ENCODE results near the gene UCK2. TPM values are rescaled to one million over a fixed set of nuclear protein-coding genes. Genes with fewer than 3 reads are reported as not detected.
"Not testable (repeated sequence)": the region's sequence is repeated elsewhere in the genome, so short reads cannot be mapped to it uniquely, and the experiment has no call there.

The UCK2 gene
- total and polyA plus RNA-seq, 10 of the 15 experiments (the other 5 are each of a cell fraction or from before 2014, with no cell fraction given): 55.3 to 106 (median 84.9) TPM

DNA sequence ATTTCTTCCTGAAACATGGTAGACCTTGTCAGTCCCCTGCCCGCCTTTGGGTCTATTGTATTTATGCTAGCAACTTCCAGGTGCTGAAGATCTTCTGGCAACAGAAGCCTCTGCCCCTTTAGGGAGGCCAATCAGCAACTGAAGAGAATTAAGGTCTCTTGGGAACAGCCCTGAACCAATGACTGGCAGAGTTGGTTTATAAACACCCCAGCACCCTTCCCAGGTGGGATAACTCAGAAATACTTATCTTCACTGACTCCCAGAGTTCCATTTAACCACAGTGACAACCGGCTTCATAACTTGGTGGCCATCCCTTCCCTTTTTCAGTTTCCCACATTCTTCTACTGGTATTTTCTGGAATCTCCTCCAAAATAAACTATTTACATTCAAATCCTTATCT, 31.5 kb upstream of the UCK2 start (continued):
- TF ChIP-seq ASH2L (IDR thresholded peaks at IDR 0.05; ENCODE audit: borderline replicate concordance, low read depth) (no peak), RUNX3 (IDR thresholded peaks at IDR 0.05; ENCODE audit: low read length) (no peak), ATF7 (IDR thresholded peaks at IDR 0.05; ENCODE audit: low read depth) (no peak)

DNA sequence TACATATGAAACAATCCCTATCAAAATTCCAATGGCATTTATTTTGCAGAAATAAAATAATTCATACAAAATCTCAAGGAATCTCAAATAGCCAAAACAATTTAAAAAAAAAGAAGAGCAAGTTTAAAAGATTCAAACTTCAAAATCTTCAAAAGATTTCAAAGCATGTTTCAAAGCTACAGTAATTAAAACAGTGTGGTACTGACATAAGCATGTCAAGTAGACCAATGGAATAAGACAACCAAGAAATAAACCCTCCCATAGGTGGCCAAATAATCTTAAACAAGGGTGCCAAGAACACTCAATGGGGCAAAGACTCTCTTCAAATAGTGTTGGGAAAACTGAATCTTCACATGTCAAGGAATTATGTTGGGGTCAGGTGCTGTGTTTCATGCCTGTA, 28.0 kb upstream of the UCK2 start:
- Histone ChIP-seq H3K9ac (ENCODE audit: control insufficient read depth, insufficient read depth, low read length) (no peak overlapping the region), H3K79me2 (ENCODE audit: control insufficient read depth, insufficient read depth, low read length) (no peaks in the 10 kb centered on the region), H3K9me3 (replicated peaks; ENCODE audit: control insufficient read depth, insufficient read depth, low read length) (peaks cover 1% of the 10 kb centered on the region; the same call in 1 of the 3 replicates), H3K4me3 (no peak overlapping the region), H3K36me3 (ENCODE audit: control insufficient read depth in 2 of 2, insufficient read depth in 2 of 2, low read length in 1 of 2) (no peaks in the 10 kb centered on the region), H3K27ac (ENCODE audit: control insufficient read depth, insufficient read depth) (no peak overlapping the region), H3K4me2 (ENCODE audit: control insufficient read depth, insufficient read depth) (no peak overlapping the region), H4K20me1 (ENCODE audit: control insufficient read depth, insufficient read depth) (no peaks in the 10 kb centered on the region), H2AFZ (ENCODE audit: control insufficient read depth, low read depth, low read length) (no peak overlapping the region), H3K27me3 (replicated peaks in 1 of 2; ENCODE audit: control insufficient read depth in 2 of 2, insufficient read depth in 2 of 2, low read length in 1 of 2) (no peaks in the 10 kb centered on the region), H3K4me1 (ENCODE audit: control insufficient read depth, insufficient read depth, low read length) (no peaks in the 10 kb centered on the region)
- ChIA-PET SMC1A (ENCODE audit: uncharacterized antibody, unreplicated experiment) (interaction anchor here (0.6 kb wide), 1 partner anchor 10 kb away, joined by 3 read pairs; no protein-coding TSS in a partner anchor), RAD21 (ENCODE audit: unreplicated experiment) (no interaction called here), CTCF (interaction anchor here (1.1 kb wide), 1 partner anchor 72 kb away, joined by 3 read pairs; no protein-coding TSS in a partner anchor), POLR2A (no interaction called here)
- FAIRE-seq (no peak), ATAC-seq (no peak), DNase-seq (ENCODE audit: low read depth, low spot score) (no peak)
- intact Hi-C loops (cut with micrococcal nuclease; ENCODE audit: unreplicated experiment): loop anchor here (5.0 kb wide), 1 partner anchor 233 kb away; no protein-coding TSS in a partner anchor
- in situ Hi-C loops (cut with MboI): no loop called here
- no TSS peak for BruUV-seq (replicated peaks)
- TF ChIP-seq CHD1 (IDR thresholded peaks at IDR 0.05; ENCODE audit: low read depth, low read length) (no peak), KLF5 (IDR thresholded peaks at IDR 0.05; ENCODE audit: partially characterized antibody) (no peak), SREBF2 (IDR thresholded peaks at IDR 0.05; ENCODE audit: low read length) (no peak), DPF2 (IDR thresholded peaks at IDR 0.05) (no peak), IKZF2 (IDR thresholded peaks at IDR 0.05) (no peak), CREB1 (IDR thresholded peaks at IDR 0.05; ENCODE audit: low read depth) (no peak), SMARCA5 (IDR thresholded peaks at IDR 0.05) (no peak)

DNA sequence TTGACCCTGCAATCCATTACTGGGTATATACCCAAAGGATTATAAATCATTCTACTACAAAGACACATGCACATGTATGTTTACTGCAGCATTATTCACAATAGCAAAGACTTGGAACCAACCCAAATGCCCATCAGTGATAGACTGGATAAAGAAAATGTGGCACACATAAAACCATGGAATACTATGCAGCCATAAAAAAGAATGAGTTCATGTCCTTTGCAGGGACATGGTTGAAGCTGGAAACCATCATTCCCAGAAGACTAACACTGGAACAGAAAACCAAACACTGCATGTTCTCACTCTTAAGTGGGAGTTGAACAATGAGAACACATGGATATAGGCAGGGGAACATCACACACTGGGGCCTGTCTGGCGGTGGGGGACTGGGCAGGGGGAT, 22.9 kb upstream of the UCK2 start:
- not testable (repeated sequence) for FAIRE-seq

More for the DNA sequence above, 22.9 kb upstream of the UCK2 start:
- H3K36me3 ChIP-seq (ENCODE audit: control insufficient read depth in 2 of 2, insufficient read depth in 2 of 2, low read length in 1 of 2); H3K79me2 ChIP-seq (ENCODE audit: control insufficient read depth, insufficient read depth, low read length); POLR2A ChIA-PET; DNase-seq (ENCODE audit: low read depth, low spot score); H3K4me3 ChIP-seq; H2AFZ ChIP-seq (ENCODE audit: control insufficient read depth, low read depth, low read length); H3K27ac ChIP-seq (ENCODE audit: control insufficient read depth, insufficient read depth); ATAC-seq; CTCF ChIA-PET; BruUV-seq (replicated peaks); H3K4me1 ChIP-seq (ENCODE audit: control insufficient read depth, insufficient read depth, low read length); SMC1A ChIA-PET (ENCODE audit: uncharacterized antibody, unreplicated experiment); in situ Hi-C loops (cut with MboI); H4K20me1 ChIP-seq (ENCODE audit: control insufficient read depth, insufficient read depth); intact Hi-C loops (cut with micrococcal nuclease; ENCODE audit: unreplicated experiment); H3K9ac ChIP-seq (ENCODE audit: control insufficient read depth, insufficient read depth, low read length); H3K27me3 ChIP-seq (replicated peaks in 1 of 2; ENCODE audit: control insufficient read depth in 2 of 2, insufficient read depth in 2 of 2, low read length in 1 of 2); H3K9me3 ChIP-seq (replicated peaks; ENCODE audit: control insufficient read depth, insufficient read depth, low read length); RAD21 ChIA-PET (ENCODE audit: unreplicated experiment); H3K4me2 ChIP-seq (ENCODE audit: control insufficient read depth, insufficient read depth): not testable (repeated sequence)
- 0% methylated on average over 1 of the region's 1 CpG for WGBS (ENCODE audit: insufficient coverage, insufficient replicate concordance, low lambda C conversion rate, missing lambda C conversion rate)
